HepG2 (cell line): Measurements from ENCODE around the gene CELA2B. TPM values are rescaled to one million over a fixed set of nuclear protein-coding genes. Genes with fewer than 3 reads are reported as not detected.

Source experiments
- ATAC-seq: fragments of 200-7000 bp; cut with Tn5 transposase; 3 replicates; pipeline ENCODE4 v1.9.1; 2020; ENCODE audit warnings: mild to moderate bottlenecking, moderate library complexity
- BruUV-seq: library from RNA; stranded (reverse); fragments of 400-500 nt; replicated peaks from 2 replicates; lab custom pipeline; 2021; lab: Mats Ljungman, UMichigan
- CTCF ChIA-PET: fragments of 300-600 bp; formaldehyde crosslinking; extraction: SDS; loops from one replicate; lab custom pipeline; 2021; ENCODE audit warnings: low total read pairs, inconsistent platforms, low intra/inter-chr PET ratio; lab: Yijun Ruan, JAX
- POLR2A ChIA-PET: fragments of 350-600 bp; sonication (Branson Sonifier 250); formaldehyde crosslinking; loops from one replicate; lab custom pipeline; 2020; ENCODE audit warnings: antibody characterized with exemption, inconsistent platforms; lab: Yijun Ruan, JAX
- DNase-seq: peaks from one replicate; pipeline ENCODE4 v3.0.0-alpha.2; 2015; ENCODE audit warnings: low spot score
- FAIRE-seq: peaks from 3 replicates; lab custom pipeline; 2011; peaks lifted over from hg19 to GRCh38; lab: Jason Lieb, UNC
- H2AFZ ChIP-seq: one replicate; pipeline ENCODE4 v1.6.1; 2011; ENCODE audit warnings: low read length, inconsistent platforms
- H3K27ac ChIP-seq: fragments of 300-600 bp; 3 replicates; pipeline ENCODE4 v1.8.0; 2011; ENCODE audit warnings: mixed run types, mild to moderate bottlenecking, mixed read lengths, low read length, inconsistent platforms; ENCODE audit not compliant: insufficient read depth; ENCODE audit errors: extremely low read length
- H3K27me3 ChIP-seq, 2 experiments: fragments of 200-600 bp in 1 of 2; 2 replicates in 1 of 2; 3 replicates in 1 of 2; pipeline versions ENCODE4 v1.6.0 to v1.8.0; 2011; ENCODE audit warnings: low read length in 2 of 2, mild to moderate bottlenecking in 2 of 2, moderate library complexity in 2 of 2, inconsistent platforms in 1 of 2; ENCODE audit not compliant: insufficient read depth in 2 of 2, control insufficient read depth in 1 of 2
- H3K36me3 ChIP-seq, 2 experiments: fragments of 200-600 bp in 1 of 2; replicated peaks in 1 of 2; 2 replicates in 1 of 2; 3 replicates in 1 of 2; pipeline versions ENCODE4 v1.5.1 to v1.8.0; 2011; ENCODE audit warnings: low read length in 2 of 2, inconsistent platforms in 1 of 2; ENCODE audit not compliant: insufficient read depth in 2 of 2, control insufficient read depth in 1 of 2
- H3K4me1 ChIP-seq: 2 replicates; pipeline ENCODE4 v1.5.1; 2012; ENCODE audit warnings: low read length, inconsistent platforms; ENCODE audit not compliant: insufficient read depth
- H3K4me2 ChIP-seq: 2 replicates; pipeline ENCODE4 v1.6.0; 2011; ENCODE audit warnings: low read depth, low read length, inconsistent platforms
- H3K4me3 ChIP-seq, 3 experiments: fragments of 200-600 bp in 1 of 3; sonication (generic), shearing (Covaris generic) in 1 of 3; replicated peaks in 1 of 3; 2 replicates each; pipeline ENCODE4 v1.5.1; 2011 to 2016; ENCODE audit warnings: low read length in 3 of 3, inconsistent platforms in 2 of 3, low read depth in 2 of 3, mild to moderate bottlenecking in 2 of 3, control low read depth in 1 of 3, mixed read lengths in 1 of 3; ENCODE audit not compliant: insufficient read depth in 1 of 3
- H3K79me2 ChIP-seq: one replicate; pipeline ENCODE4 v1.6.1; 2011; ENCODE audit warnings: low read length, inconsistent platforms; ENCODE audit not compliant: insufficient read depth
- H3K9ac ChIP-seq: 2 replicates; pipeline ENCODE4 v1.6.0; 2011; ENCODE audit warnings: mild to moderate bottlenecking, low read depth, low read length, inconsistent platforms; ENCODE audit not compliant: insufficient read depth
- H3K9me3 ChIP-seq: 2 replicates; pipeline ENCODE4 v1.5.1; 2012; ENCODE audit warnings: mild to moderate bottlenecking, low read length
- H4K20me1 ChIP-seq: 2 replicates; pipeline ENCODE4 v1.6.0; 2011; ENCODE audit warnings: inconsistent platforms, mild to moderate bottlenecking, low read length, moderate library complexity; ENCODE audit not compliant: insufficient read depth
- TAF1 ChIP-seq: sonication (generic); formaldehyde crosslinking; IDR thresholded peaks from 2 replicates; pipeline ENCODE4 v1.4.0; 2020; ENCODE audit warnings: missing genetic modification reagents
- TAF15 ChIP-seq: fragments of 200-400 bp; formaldehyde crosslinking; IDR thresholded peaks from one replicate; pipeline ENCODE4 v1.6.1; 2018; ENCODE audit warnings: mild to moderate bottlenecking, low read depth, low read length; ENCODE audit not compliant: poor library complexity, severe bottlenecking
- WGBS: methylation state at CpG from one replicate; pipeline ENCODE4 v1.1.6; 2017; ENCODE audit warnings: low lambda C conversion rate; 5-methylcytosine and 5-hydroxymethylcytosine counted together
- in situ Hi-C: cut with HindIII; loops from 2 replicates; pipeline ENCODE4 v1.10.0; 2017; ENCODE audit warnings: low pct_unique_long_range_greater_than_20kb; ENCODE audit not compliant: extremely low pct_ligation_motif_present
- intact Hi-C: fragments of 100-400 bp; cut with micrococcal nuclease; formaldehyde crosslinking; loops from one replicate; pipeline ENCODE4 v1.10.0; 2022; ENCODE audit not compliant: unreplicated experiment
- polyA plus RNA-seq, 8 experiments: library from polyadenylated mRNA; depleted of rRNA in 3 of 8; stranded (reverse) in 7 of 8; unstranded in 1 of 8; fragments of >200 nt; fragmentation: Illumina TruSeq in 4 of 8; extraction: Trizol in 4 of 8; gene quantifications; 2 replicates each; pipeline versions ENCODE4 v1.2.1 to v1.2.3, GENCODE V29; 2011 to 2016; ENCODE audit warnings: low read depth in 4 of 8, missing spikeins in 1 of 8, mixed read lengths in 1 of 8; ENCODE audit not compliant: insufficient read depth in 1 of 8
- total RNA-seq, 5 experiments: library from RNA; depleted of rRNA; stranded (reverse); fragments of >200 nt; fragmentation: Illumina TruSeq; extraction: Trizol; gene quantifications; 2 replicates each; pipeline ENCODE4 v1.2.3, GENCODE V29; 2016; ENCODE audit warnings: low read depth in 1 of 5
- TF ChIP-seq, protein P1 (sequence below): fragments of 450-650 bp; IDR thresholded peaks from 2 replicates; pipeline ENCODE4 v1.6.1; 2016
- TF ChIP-seq, protein P2 (sequence below): sonication (generic); formaldehyde crosslinking; IDR thresholded peaks from 2 replicates; pipeline ENCODE4 v1.4.0; 2020; ENCODE audit warnings: missing genetic modification reagents; ENCODE audit errors: not compliant biosample characterization

The CELA2B gene
- total and polyA plus RNA-seq, 2 of the 13 experiments (the other 11 are each of a cell fraction or from before 2014, with no cell fraction given): not detected

DNA sequence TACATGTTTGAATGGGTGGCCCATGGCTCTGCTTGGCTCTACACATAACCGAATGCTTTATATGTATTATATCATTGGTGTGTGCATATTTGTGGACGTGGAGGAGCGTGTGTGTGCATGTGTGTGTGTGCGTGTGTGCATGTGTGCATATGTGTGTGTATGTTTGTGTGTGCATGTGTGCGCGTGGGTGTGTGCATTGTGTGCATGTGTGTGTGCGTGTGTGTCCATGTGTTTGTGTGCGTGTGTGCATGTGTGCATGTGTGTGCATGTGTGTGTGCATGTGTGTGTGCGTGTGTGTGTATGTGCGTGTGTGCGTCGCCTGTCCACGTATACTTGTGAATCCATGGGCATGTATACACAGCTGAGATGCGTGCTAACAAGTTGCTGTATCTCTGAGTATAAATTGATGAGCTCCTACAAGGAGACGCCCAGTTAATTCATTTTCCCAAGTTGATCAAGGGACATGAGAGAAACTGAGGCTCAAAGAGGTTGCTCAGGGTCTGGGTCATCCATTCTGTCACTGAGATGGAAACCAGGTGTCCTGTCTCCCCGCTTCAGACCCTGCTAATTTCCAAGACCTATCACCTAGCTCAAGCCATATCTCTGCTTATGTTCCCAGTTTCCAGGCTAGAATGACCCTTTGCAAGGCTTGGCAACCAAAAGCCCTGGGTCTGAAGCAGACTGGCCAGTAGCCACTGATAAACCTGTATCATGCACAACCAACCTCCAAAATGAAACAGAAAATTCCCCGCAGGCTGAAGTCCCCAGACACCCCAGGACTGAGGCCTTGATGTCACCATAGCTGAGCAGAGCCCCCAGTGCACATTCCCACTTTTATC lies 40.4 kb upstream of the CELA2B start:
- H3K9ac ChIP-seq: no peak overlapping the region
- no peak overlapping the region for H3K27ac ChIP-seq
- no peaks in the 10 kb centered on the region for H3K36me3 ChIP-seq
- H4K20me1 ChIP-seq: no peaks in the 10 kb centered on the region
- BruUV-seq: no TSS peak
- DNase-seq (no peak), FAIRE-seq (no peak), ATAC-seq (no peak)
- POLR2A ChIA-PET: no interaction called here
- intact Hi-C loops (no loop called here), in situ Hi-C loops (no loop called here)
- H3K4me3 ChIP-seq: no peak overlapping the region
- TF ChIP-seq, protein P1, sequence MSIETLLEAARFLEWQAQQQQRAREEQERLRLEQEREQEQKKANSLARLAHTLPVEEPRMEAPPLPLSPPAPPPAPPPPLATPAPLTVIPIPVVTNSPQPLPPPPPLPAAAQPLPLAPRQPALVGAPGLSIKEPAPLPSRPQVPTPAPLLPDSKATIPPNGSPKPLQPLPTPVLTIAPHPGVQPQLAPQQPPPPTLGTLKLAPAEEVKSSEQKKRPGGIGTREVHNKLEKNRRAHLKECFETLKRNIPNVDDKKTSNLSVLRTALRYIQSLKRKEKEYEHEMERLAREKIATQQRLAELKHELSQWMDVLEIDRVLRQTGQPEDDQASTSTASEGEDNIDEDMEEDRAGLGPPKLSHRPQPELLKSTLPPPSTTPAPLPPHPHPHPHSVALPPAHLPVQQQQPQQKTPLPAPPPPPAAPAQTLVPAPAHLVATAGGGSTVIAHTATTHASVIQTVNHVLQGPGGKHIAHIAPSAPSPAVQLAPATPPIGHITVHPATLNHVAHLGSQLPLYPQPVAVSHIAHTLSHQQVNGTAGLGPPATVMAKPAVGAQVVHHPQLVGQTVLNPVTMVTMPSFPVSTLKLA: peak; percentile 99
- TF ChIP-seq, protein P2, sequence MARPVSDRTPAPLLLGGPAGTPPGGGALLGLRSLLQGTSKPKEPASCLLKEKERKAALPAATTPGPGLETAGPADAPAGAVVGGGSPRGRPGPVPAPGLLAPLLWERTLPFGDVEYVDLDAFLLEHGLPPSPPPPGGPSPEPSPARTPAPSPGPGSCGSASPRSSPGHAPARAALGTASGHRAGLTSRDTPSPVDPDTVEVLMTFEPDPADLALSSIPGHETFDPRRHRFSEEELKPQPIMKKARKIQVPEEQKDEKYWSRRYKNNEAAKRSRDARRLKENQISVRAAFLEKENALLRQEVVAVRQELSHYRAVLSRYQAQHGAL: no peak
- TF ChIP-seq TAF15 (no peak), TAF1 (CRISPR knock-in tag) (no peak)
- no peaks in the 10 kb centered on the region; a peak in 1 of 5 replicates for H3K27me3 ChIP-seq
- 72% methylated on average over 17 of the region's 17 CpGs for WGBS
- H3K9me3 ChIP-seq: no peaks in the 10 kb centered on the region
- H3K4me2 ChIP-seq: no peak overlapping the region
- CTCF ChIA-PET: no interaction called here
- no peaks in the 10 kb centered on the region for H3K79me2 ChIP-seq
- peaks cover 15% of the 10 kb centered on the region for H3K4me1 ChIP-seq
- H2AFZ ChIP-seq: no peak overlapping the region
